Naive thymus-derived CD8-positive, alpha-beta T cell (primary cell): ENCODE data around the gene RTP4. TPM values are rescaled to one million over a fixed set of nuclear protein-coding genes. Genes with fewer than 3 reads are reported as not detected.

Experiments used
- polyA plus RNA-seq, 3 donors: library from polyadenylated mRNA; unstranded; fragments of 300-500 nt; fragmentation: Illumina TruSeq; gene quantifications; one replicate each; pipeline ENCODE4 v1.2.3, GENCODE V29; 2021
- total RNA-seq, 8 experiments: library from RNA in 2 of 8; stranded (reverse) in 2 of 8; gene quantifications; one replicate each; pipeline ENCODE4 v1.2.3 and lab custom pipeline; 2021 to 2026

The RTP4 gene
- total and polyA plus RNA-seq, 5 experiments from 2014 or later: 4.4 to 9.0 (median 7.6) TPM

Other genes starting within 250 kb of the RTP4 start
- gene RPL39L, start 228.9 kb upstream of the RTP4 start, total RNA-seq: 1 to 10 TPM; 1.2 to 1.4 TPM
- 10 to 100 TPM in 1 of 3 donors, 1 to 10 TPM in 2; 3.8 to 11.2 (median 4.4) TPM for gene RPL39L, start 228.9 kb upstream of the RTP4 start, polyA plus RNA-seq
- not detected for gene RTP1, start 170.9 kb upstream of the RTP4 start, total RNA-seq
- gene RTP1, start 170.9 kb upstream of the RTP4 start, polyA plus RNA-seq: not detected
- gene MASP1, start 76.6 kb upstream of the RTP4 start, total RNA-seq: not detected
- not detected for gene MASP1, start 76.6 kb upstream of the RTP4 start, polyA plus RNA-seq